HEK293T (cell line): ENCODE data around the gene TSPAN16.
A peak's percentile ranks its signal among the peaks of the same experiment; 100 is the strongest.

Experiments
- CTCF ChIA-PET: fragments of 350-600 bp; formaldehyde crosslinking; extraction: SDS; loops from one replicate; lab custom pipeline; 2021; ENCODE audit warnings: antibody characterized with exemption, inconsistent platforms; lab: Yijun Ruan, JAX
- POLR2A ChIA-PET: fragments of 350-600 bp; formaldehyde crosslinking; extraction: SDS; loops from one replicate; lab custom pipeline; 2020; ENCODE audit warnings: antibody characterized with exemption, inconsistent platforms; lab: Yijun Ruan, JAX
- DNase-seq: peaks from one replicate; pipeline ENCODE4 v3.0.0; 2012; ENCODE audit warnings: mixed read lengths; ENCODE audit errors: extremely low spot score
- ARNT ChIP-seq: fragments of 450-650 bp; IDR thresholded peaks from 2 replicates; pipeline ENCODE4 v1.6.1; 2017; ENCODE audit warnings: mild to moderate bottlenecking
- BHLHE40 ChIP-seq: fragments of 450-650 bp; IDR thresholded peaks from 2 replicates; pipeline ENCODE4 v1.6.1; 2016; ENCODE audit warnings: mild to moderate bottlenecking, moderate library complexity, borderline replicate concordance
- CTBP1 ChIP-seq: fragments of 450-650 bp; IDR thresholded peaks from 2 replicates; pipeline ENCODE4 v1.6.1; 2016; ENCODE audit warnings: borderline replicate concordance
- FOXA1 ChIP-seq: fragments of 450-650 bp; IDR thresholded peaks from 2 replicates; pipeline ENCODE4 v1.6.1; 2016; ENCODE audit warnings: mild to moderate bottlenecking
- FOXK2 ChIP-seq: fragments of 450-650 bp; IDR thresholded peaks from 2 replicates; pipeline ENCODE4 v1.6.1; 2016; ENCODE audit warnings: mild to moderate bottlenecking
- FOXM1 ChIP-seq: fragments of 450-650 bp; IDR thresholded peaks from 2 replicates; pipeline ENCODE4 v1.6.1; 2017; ENCODE audit warnings: mild to moderate bottlenecking, borderline replicate concordance
- HDGF ChIP-seq: fragments of 450-650 bp; IDR thresholded peaks from 2 replicates; pipeline ENCODE4 v1.6.1; 2017; ENCODE audit warnings: antibody characterized with exemption, borderline replicate concordance
- L3MBTL2 ChIP-seq: fragments of 450-650 bp; conservative IDR thresholded peaks from 2 replicates; pipeline ENCODE4 v1.6.1; 2016; ENCODE audit warnings: mild to moderate bottlenecking
- LEF1 ChIP-seq: fragments of 450-650 bp; IDR thresholded peaks from 2 replicates; pipeline ENCODE4 v1.6.1; 2017; ENCODE audit warnings: mild to moderate bottlenecking, borderline replicate concordance
- NFRKB ChIP-seq: fragments of 450-650 bp; IDR thresholded peaks from 2 replicates; pipeline ENCODE4 v1.6.1; 2016; ENCODE audit warnings: mild to moderate bottlenecking, moderate library complexity
- SP1 ChIP-seq: fragments of 450-650 bp; IDR thresholded peaks from 2 replicates; pipeline ENCODE4 v1.6.1; 2017
- SUZ12 ChIP-seq: fragments of 450-650 bp; IDR thresholded peaks from 2 replicates; pipeline ENCODE4 v1.6.1; 2016; ENCODE audit warnings: mild to moderate bottlenecking
- TARDBP ChIP-seq: fragments of 450-650 bp; IDR thresholded peaks from 2 replicates; pipeline ENCODE4 v1.6.1; 2016
- ZNF384 ChIP-seq: fragments of 450-650 bp; IDR thresholded peaks from 2 replicates; pipeline ENCODE4 v1.6.1; 2016
- TF ChIP-seq, protein P1 (sequence below): fragments of 450-650 bp; IDR thresholded peaks from 2 replicates; pipeline ENCODE4 v1.6.1; 2016

Gene TSPAN16

DNA sequence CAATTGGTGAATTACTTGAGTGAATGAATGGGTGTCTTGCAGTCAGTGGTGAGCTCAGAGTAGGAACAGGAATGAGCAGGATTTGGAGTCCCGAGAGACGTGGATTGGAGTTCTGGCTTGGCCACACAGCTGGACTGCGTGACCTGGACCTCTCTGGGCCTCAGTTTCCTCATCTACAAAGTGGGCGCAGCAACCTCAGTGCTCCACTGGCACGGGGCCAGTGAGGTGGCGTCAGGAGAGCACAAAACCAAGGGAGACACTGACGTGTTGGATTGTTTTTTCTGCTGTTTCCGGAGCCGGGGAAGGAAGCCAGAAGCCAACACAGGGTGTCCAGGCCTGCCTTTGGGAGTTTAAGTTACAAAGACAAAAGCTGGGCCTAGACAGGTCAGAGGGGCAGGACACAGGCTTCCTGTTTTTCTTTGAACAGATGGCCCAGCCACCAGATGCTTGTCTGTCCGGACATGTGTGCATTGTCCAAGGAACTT, 27.1 kb upstream of the TSPAN16 start:
- DNase-seq, result no peak
- ChIA-PET CTCF (interaction anchor here (0.6 kb wide), 1 partner anchor 288 kb away, joined by 3 read pairs; no protein-coding TSS in a partner anchor), POLR2A (no interaction called here)
- TF ChIP-seq NFRKB (no peak), LEF1 (no peak), SP1 (no peak), SUZ12 (no peak)

DNA sequence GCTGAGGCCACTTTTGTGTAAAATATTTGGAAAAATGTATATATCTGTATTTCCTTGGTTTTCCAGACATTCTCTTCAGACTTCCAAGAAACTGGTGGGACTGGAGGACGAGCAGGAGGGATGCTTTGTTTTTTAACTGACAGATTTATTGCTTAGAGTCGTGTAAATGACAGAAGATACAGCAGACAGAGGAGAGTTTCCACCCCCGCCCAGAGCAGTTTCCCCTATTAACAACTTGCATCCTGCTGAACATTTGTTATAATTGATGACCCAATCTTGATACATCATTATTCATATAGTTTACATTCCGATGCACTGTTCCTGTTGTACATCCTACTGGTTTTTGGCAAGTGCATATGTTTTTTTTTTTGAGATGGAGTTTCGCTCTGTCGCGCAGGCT, 26.6 kb upstream of the TSPAN16 start:
- ChIA-PET POLR2A (no interaction called here), CTCF (no interaction called here)
- no peak for DNase-seq
- no peak for TF ChIP-seq HDGF
- TF ChIP-seq, protein P1, sequence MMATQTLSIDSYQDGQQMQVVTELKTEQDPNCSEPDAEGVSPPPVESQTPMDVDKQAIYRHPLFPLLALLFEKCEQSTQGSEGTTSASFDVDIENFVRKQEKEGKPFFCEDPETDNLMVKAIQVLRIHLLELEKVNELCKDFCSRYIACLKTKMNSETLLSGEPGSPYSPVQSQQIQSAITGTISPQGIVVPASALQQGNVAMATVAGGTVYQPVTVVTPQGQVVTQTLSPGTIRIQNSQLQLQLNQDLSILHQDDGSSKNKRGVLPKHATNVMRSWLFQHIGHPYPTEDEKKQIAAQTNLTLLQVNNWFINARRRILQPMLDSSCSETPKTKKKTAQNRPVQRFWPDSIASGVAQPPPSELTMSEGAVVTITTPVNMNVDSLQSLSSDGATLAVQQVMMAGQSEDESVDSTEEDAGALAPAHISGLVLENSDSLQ, result peak; percentile 59

DNA sequence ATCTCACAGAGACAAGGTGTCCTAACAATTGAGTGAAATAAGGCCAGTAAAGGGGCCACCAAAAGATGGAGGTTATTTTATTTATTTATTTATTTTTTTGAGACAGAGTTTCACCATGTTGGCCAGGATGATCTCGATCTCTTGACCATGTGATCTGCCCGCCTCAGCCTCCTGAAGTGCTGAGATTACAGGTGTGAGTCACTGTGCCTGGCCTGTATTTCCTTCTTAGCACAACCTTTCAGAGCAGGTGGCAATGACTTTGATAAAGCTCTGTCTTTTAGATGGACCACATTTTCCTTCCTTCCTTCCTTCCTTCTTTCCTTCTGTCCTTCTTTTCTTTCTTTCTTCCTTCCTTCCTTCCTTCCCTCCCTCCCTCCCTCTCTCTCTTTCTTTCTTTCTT, 22.7 kb upstream of the TSPAN16 start:
- no peak for TF ChIP-seq ZNF384
- TF ChIP-seq CTBP1, result no peak
- CTCF ChIA-PET, result interaction anchor here (1.2 kb wide), 1 partner anchor 108 kb away, joined by 3 read pairs; no protein-coding TSS in a partner anchor
- POLR2A ChIA-PET, result interaction anchor here (0.7 kb wide), 1 partner anchor 13 kb away, joined by 3 read pairs; no protein-coding TSS in a partner anchor
- no peak for DNase-seq

DNA sequence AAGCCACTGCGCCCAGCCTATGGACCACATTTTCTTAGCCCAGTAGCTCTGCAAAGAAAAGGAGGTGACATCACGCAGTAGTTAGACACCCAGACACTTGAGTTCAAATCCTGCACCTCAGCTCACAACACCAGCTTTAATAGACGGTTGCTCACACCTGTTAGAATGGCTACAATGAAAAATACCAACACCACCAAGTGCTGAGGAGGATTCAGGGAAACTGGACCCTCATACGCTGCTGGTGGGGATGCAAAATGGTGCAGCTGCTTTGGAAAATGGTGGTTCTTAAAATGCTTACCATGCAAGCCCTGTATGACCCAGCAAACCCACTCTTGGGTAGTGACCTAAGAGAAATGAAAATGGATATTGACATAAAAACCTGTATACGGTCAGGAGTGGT, 22.0 kb upstream of the TSPAN16 start:
- ChIA-PET POLR2A (no interaction called here), CTCF (interaction anchor here (0.6 to 1.2 kb wide), 2 partner anchors 107 to 382 kb away, joined by 3 read pairs; no protein-coding TSS in a partner anchor)
- TF ChIP-seq FOXK2, result no peak
- no peak for TF ChIP-seq ZNF384
- TF ChIP-seq ARNT, result no peak
- TF ChIP-seq, protein P1, result no peak
- no peak for TF ChIP-seq FOXA1
- TF ChIP-seq CTBP1, result no peak
- TF ChIP-seq BHLHE40, result no peak
- TF ChIP-seq NFRKB, result no peak
- no peak for DNase-seq

DNA sequence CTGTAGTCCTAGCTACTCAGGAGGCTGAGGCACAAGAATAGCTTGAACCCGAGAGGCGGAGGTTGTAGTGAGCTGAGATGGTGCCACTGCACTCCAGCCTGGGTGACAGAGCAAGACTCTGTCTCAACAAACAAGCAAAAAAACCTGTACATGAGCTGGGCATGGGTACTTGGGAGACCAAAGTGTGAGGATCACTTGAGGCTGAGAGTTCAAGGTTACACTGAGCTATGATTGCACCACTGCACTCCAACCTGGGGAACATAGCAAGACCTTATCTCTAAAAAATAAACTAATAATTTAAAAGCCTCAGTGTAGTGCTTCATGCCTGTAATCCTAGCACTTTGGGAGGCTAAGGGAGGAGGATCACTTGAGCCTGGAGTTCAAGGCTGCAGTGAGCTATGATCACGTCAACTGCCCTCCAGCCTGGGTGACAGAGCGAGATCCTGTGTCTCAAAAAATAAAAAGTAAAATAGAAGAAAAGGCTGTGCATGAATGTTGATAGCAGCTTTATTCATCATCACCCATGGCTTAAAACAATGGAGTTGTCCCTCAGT, 21.4 kb upstream of the TSPAN16 start:
- TF ChIP-seq, protein P1, result no peak
- no peak for TF ChIP-seq SP1
- DNase-seq, result no peak
- ChIA-PET CTCF (interaction anchor here (0.6 to 1.1 kb wide), 2 partner anchors 208 to 382 kb away, joined by 3 read pairs; no protein-coding TSS in a partner anchor), POLR2A (no interaction called here)

DNA sequence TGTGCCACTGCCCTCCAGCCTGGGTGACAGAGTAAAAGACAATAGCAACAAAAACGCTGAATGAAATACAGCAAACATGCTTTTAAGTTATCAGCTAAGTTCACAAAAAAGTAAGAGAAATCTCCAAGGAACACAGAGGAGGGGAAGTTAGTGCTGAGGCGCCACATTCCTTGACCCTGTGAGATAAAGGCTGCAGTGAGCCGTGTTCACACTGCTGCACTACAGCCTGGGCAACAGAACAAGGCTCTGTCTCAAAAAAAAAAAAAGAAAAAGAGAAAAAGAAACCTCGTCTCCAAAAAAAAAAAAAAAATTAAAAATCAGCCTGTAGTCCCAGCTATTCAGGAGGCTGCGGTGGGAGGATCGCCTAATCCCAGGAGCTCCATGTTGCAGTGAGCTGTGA, 17.3 kb upstream of the TSPAN16 start:
- TF ChIP-seq SUZ12, result no peak
- no peak for TF ChIP-seq FOXA1
- TF ChIP-seq L3MBTL2, result no peak
- TF ChIP-seq NFRKB, result no peak
- no peak for TF ChIP-seq HDGF
- TF ChIP-seq, protein P1, result no peak
- no peak for TF ChIP-seq ARNT
- no peak for TF ChIP-seq FOXM1
- no peak for TF ChIP-seq BHLHE40
- no peak for TF ChIP-seq SP1
- no peak for TF ChIP-seq CTBP1
- TF ChIP-seq TARDBP, result no peak
- TF ChIP-seq FOXK2, result no peak
- POLR2A ChIA-PET, result no interaction called here
- DNase-seq, result no peak
- CTCF ChIA-PET, result no interaction called here

DNA sequence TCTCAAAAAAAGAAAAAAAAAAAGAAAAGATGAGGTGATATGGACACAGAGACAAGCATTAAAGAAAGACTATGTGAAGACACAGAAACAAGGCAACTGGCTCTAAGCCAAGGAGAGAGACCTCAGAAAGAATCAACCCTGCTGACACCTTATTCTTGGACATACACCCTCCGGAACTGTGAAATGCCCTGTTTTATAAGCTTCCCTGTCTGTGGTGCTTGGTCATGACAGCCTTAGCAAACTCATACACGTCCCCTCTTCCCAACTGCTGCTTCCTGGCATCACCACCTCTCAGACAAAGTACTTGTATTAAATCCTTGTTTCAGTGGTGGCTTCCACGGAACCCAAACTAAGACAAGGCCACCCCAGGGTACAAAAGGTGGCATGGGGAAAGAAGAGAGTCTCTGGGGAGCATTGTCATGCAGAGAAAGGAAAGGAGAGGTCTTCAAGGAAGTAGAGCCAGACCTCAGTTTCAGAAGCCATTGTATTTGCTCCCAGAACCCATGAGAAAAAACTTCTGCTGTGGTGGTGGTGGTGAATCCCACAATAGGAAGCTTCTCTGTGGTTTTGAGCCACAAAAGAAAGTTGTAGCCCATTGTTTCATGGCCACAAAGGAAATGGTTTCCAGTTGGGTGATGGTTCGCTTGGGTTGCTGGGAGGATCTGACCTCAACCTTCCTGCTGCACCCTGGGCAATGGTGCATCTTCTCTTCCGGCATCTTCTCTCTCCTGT, 16.3 kb upstream of the TSPAN16 start:
- no peak for DNase-seq
- POLR2A ChIA-PET, result interaction anchor here (0.7 kb wide), 1 partner anchor 95 kb away, joined by 3 read pairs; the partner anchor contains the start of gene SWSAP1
- TF ChIP-seq NFRKB, result no peak
- CTCF ChIA-PET, result no interaction called here
